OCI-LY7 (cell line): Measurements from ENCODE around the gene CNR2. TPM values are rescaled to one million over a fixed set of nuclear protein-coding genes. Genes with fewer than 3 reads are reported as not detected.

ENCODE experiments used
- BruUV-seq: library from RNA; stranded (reverse); fragments of 400-500 nt; replicated peaks from 2 replicates; lab custom pipeline; 2021; lab: Mats Ljungman, UMichigan
- CTCF ChIA-PET: fragments of 300-600 bp; sonication (Branson Sonifier 250); formaldehyde crosslinking; loops from one replicate; lab custom pipeline; 2022; ENCODE audit warnings: antibody characterized with exemption; ENCODE audit not compliant: unreplicated experiment; lab: Charles Lee
- POLR2A ChIA-PET: fragments of 300-600 bp; sonication (Branson Sonifier 250); formaldehyde crosslinking; loops from one replicate; lab custom pipeline; 2022; ENCODE audit warnings: antibody characterized with exemption; lab: Charles Lee
- DNase-seq: peaks from one replicate; pipeline ENCODE4 v3.0.0-alpha.2; 2015; ENCODE audit warnings: low spot score
- H2AFZ ChIP-seq: fragments of 200-600 bp; sonication (generic), shearing (Covaris generic); 2 replicates; pipeline ENCODE4 v1.6.1; 2014; ENCODE audit warnings: mild to moderate bottlenecking, antibody characterized with exemption, low read length, moderate library complexity
- H3K27ac ChIP-seq: fragments of 200-600 bp; sonication (generic); 2 replicates; pipeline ENCODE4 v1.5.1; 2014; ENCODE audit warnings: mixed run types, low read depth, mild to moderate bottlenecking, moderate library complexity, low read length, inconsistent platforms; ENCODE audit not compliant: poor library complexity, severe bottlenecking
- H3K36me3 ChIP-seq: fragments of 200-600 bp; sonication (generic); 2 replicates; pipeline ENCODE4 v1.6.1; 2014; ENCODE audit warnings: mild to moderate bottlenecking, antibody characterized with exemption, low read length, moderate library complexity, mixed read lengths; ENCODE audit not compliant: insufficient read depth
- H3K4me1 ChIP-seq: fragments of 200-600 bp; sonication (generic); 2 replicates; pipeline ENCODE4 v1.5.1; 2014; ENCODE audit warnings: mild to moderate bottlenecking, low read length; ENCODE audit not compliant: insufficient read depth, poor library complexity, severe bottlenecking
- H3K4me2 ChIP-seq: fragments of 200-600 bp; sonication (generic); 2 replicates; pipeline ENCODE4 v1.6.1; 2014; ENCODE audit warnings: mild to moderate bottlenecking, low read length
- H3K4me3 ChIP-seq: fragments of 200-600 bp; sonication (generic); 2 replicates; pipeline ENCODE4 v1.5.1; 2014; ENCODE audit warnings: mild to moderate bottlenecking, low read depth, low read length; ENCODE audit not compliant: poor library complexity, severe bottlenecking
- H3K79me2 ChIP-seq: fragments of 200-600 bp; sonication (generic); 2 replicates; pipeline ENCODE4 v1.6.1; 2016; ENCODE audit warnings: low read depth, mild to moderate bottlenecking, low read length, moderate library complexity, mixed read lengths; ENCODE audit not compliant: insufficient read depth
- H3K9me2 ChIP-seq: fragments of 200-600 bp; sonication (generic); 2 replicates; pipeline ENCODE4 v1.6.1; 2016; ENCODE audit warnings: mild to moderate bottlenecking, low read length, mixed read lengths; ENCODE audit not compliant: insufficient read depth
- H3K9me3 ChIP-seq: fragments of 200-600 bp; sonication (generic); 2 replicates; pipeline ENCODE4 v1.6.1; 2014; ENCODE audit warnings: mild to moderate bottlenecking, mixed run types, low read length, mixed read lengths
- H4K20me1 ChIP-seq: fragments of 200-600 bp; sonication (generic); 2 replicates; pipeline ENCODE4 v1.6.1; 2014; ENCODE audit warnings: mild to moderate bottlenecking, antibody characterized with exemption, low read length, moderate library complexity, mixed read lengths; ENCODE audit not compliant: insufficient read depth
- CTCF ChIP-seq: fragments of 200-600 bp; sonication (generic); conservative IDR thresholded peaks from 2 replicates; pipeline ENCODE4 v1.5.1; 2014; ENCODE audit warnings: mild to moderate bottlenecking, antibody characterized with exemption, low read length, moderate library complexity, mixed read lengths
- EZH2phosphoT487 ChIP-seq: fragments of 200-600 bp; sonication (generic); IDR thresholded peaks from 2 replicates; pipeline ENCODE4 v1.6.1; 2018; ENCODE audit warnings: low read depth, borderline replicate concordance, mild to moderate bottlenecking, mixed run types, antibody characterized with exemption, low read length, moderate library complexity, mixed read lengths
- intact Hi-C: fragments of 100-400 bp; cut with micrococcal nuclease; formaldehyde crosslinking; loops from one replicate; pipeline ENCODE4 v1.10.0; 2022; ENCODE audit not compliant: unreplicated experiment
- total RNA-seq, 2 experiments: library from RNA; depleted of rRNA in 1 of 2; stranded (reverse); fragments of >200 nt in 1 of 2; shearing (Covaris generic) in 1 of 2; gene quantifications; 2 replicates each; pipeline ENCODE4 v1.2.3, GENCODE V29; 2014 to 2022

Gene CNR2
- total RNA-seq, 2 experiments from 2014 or later: 14.1 to 17.0 TPM

DNA sequence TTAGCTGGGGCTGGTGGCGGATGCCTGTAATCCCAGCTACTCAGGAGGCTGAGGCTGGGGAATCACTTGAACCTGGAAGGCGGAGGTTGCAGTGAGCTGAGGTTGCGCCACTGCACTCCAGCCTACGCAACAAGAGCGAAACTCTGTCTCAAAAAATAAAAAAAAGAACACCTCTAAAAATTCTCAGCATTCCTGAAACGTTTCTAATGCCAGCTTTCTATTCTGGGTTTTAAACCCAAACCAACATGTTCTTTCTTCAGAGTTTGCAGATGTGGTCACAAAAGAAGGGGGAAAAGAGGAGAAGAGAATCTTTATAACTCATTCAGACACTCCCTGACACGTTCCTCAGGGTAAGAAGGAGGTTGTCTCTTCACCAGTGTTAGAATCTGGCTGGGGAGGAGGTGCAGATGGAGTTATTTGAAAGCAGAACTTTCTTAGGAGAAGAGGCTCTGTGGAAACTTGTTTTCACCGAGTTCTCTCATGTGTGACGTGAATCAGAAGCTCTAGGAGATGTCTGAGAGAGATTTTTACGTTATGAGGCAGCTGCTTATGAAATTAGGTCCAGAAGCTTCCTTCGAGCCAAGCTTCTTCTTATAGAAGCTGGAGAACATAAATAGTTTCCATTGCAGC is 17.8 kb upstream of the CNR2 start:
- DNase-seq: peak; percentile 88
- H3K36me3 ChIP-seq: no peaks in the 10 kb centered on the region
- H3K4me3 ChIP-seq: peak overlapping the region; percentile 62
- ChIA-PET CTCF (interaction anchor here (1.2 to 1.5 kb wide), 3 partner anchors 15 to 120 kb away, joined by 3 to 14 read pairs (median 4); partner anchors contain the start of gene CNR2), POLR2A (interaction anchor here (0.5 to 7.4 kb wide), 17 partner anchors 11 to 405 kb away, joined by 3 to 77 read pairs (median 4); partner anchors contain the start of genes CNR2 and PNRC2)
- peaks cover 75% of the 10 kb centered on the region for H3K4me1 ChIP-seq
- H4K20me1 ChIP-seq: no peaks in the 10 kb centered on the region
- no peaks in the 10 kb centered on the region for H3K9me2 ChIP-seq
- H3K9me3 ChIP-seq: no peaks in the 10 kb centered on the region
- intact Hi-C loops: loop anchor here (1.0 kb wide), 1 partner anchor 28 kb away; the partner anchor contains the start of gene PNRC2
- BruUV-seq: no TSS peak
- TF ChIP-seq EZH2phosphoT487 (no peak), CTCF (no peak)
- peak overlapping the region; percentile 90 for H3K4me2 ChIP-seq
- no peaks in the 10 kb centered on the region for H3K79me2 ChIP-seq
- H3K27ac ChIP-seq: peak overlapping the region; percentile 93
- H2AFZ ChIP-seq: peak overlapping the region; percentile 58; the same call in 1 of the 2 replicates

GRCh38 chr1:23930270-23930669 is 17.1 kb upstream of the CNR2 start:
- no TSS peak for BruUV-seq
- TF ChIP-seq CTCF (no peak), EZH2phosphoT487 (no peak)
- H3K4me2 ChIP-seq: peak overlapping the region; percentile 90
- ChIA-PET CTCF (interaction anchor here (1.5 kb wide), 1 partner anchor 14 kb away, joined by 14 read pairs; no protein-coding TSS in a partner anchor), POLR2A (interaction anchor here (0.6 to 7.4 kb wide), 8 partner anchors 14 to 142 kb away, joined by 3 to 77 read pairs (median 8); partner anchors contain the start of gene CNR2)
- intact Hi-C loops: no loop called here
- H3K79me2 ChIP-seq: no peaks in the 10 kb centered on the region
- peak overlapping the region; percentile 93 for H3K27ac ChIP-seq
- no peaks in the 10 kb centered on the region for H3K36me3 ChIP-seq
- H2AFZ ChIP-seq: peak overlapping the region; percentile 58; the same call in 1 of the 2 replicates
- no peaks in the 10 kb centered on the region for H3K9me3 ChIP-seq
- H3K9me2 ChIP-seq: no peaks in the 10 kb centered on the region
- no peaks in the 10 kb centered on the region for H4K20me1 ChIP-seq
- peak; percentile 64 for DNase-seq
- peaks cover 75% of the 10 kb centered on the region for H3K4me1 ChIP-seq
- peak overlapping the region; percentile 62 for H3K4me3 ChIP-seq
